ENCODE results near the gene SSTR3. TPM values are rescaled to one million over a fixed set of nuclear protein-coding genes. Genes with fewer than 3 reads are reported as not detected.

SSTR3 gene
- total RNA-seq, 2 experiments from 2014 or later, result 0.25 to 0.30 TPM

- peaks cover 15% of the 10 kb centered on the region; the same call in 1 of the 2 replicates for H3K9me3 ChIP-seq (ENCODE audit: low read length)
- no peaks in the 10 kb centered on the region for H4K20me1 ChIP-seq (ENCODE audit: insufficient read depth, low read length)
- no peaks in the 10 kb centered on the region for H3K36me3 ChIP-seq (ENCODE audit: insufficient read depth, low read length)
- H3K4me2 ChIP-seq (ENCODE audit: low read length), result no peak overlapping the region
- CTCF ChIA-PET (ENCODE audit: unreplicated experiment), result no interaction called here
- DNase-seq (ENCODE audit: low spot score), result no peak
- H2AFZ ChIP-seq (ENCODE audit: low read length), result no peak overlapping the region
- POLR2A ChIA-PET, result no interaction called here
- BruUV-seq (replicated peaks), result no TSS peak
- no peak overlapping the region for H3K4me3 ChIP-seq (ENCODE audit: low read depth, low read length, poor library complexity, severe bottlenecking)
- H3K27ac ChIP-seq (ENCODE audit: low read depth, low read length, poor library complexity, severe bottlenecking), result no peak overlapping the region
- peaks cover 3% of the 10 kb centered on the region for H3K4me1 ChIP-seq (ENCODE audit: insufficient read depth, low read length, poor library complexity, severe bottlenecking)
- intact Hi-C loops (cut with micrococcal nuclease; ENCODE audit: unreplicated experiment), result no loop called here
- no peaks in the 10 kb centered on the region for H3K9me2 ChIP-seq (ENCODE audit: insufficient read depth, low read length)
- no peaks in the 10 kb centered on the region for H3K79me2 ChIP-seq (ENCODE audit: insufficient read depth, low read depth, low read length)
- TF ChIP-seq EZH2phosphoT487 (IDR thresholded peaks at IDR 0.05; ENCODE audit: borderline replicate concordance, low read depth, low read length), result no peak
- TF ChIP-seq CTCF (conservative IDR thresholded peaks at IDR 0.05; ENCODE audit: low read length), result no peak
Measured at GRCh38 chr22:37160027-37160426, 52.2 kb downstream of the SSTR3 start.

GRCh38 chr22:37158963-37159290 is 53.4 kb downstream of the SSTR3 start:
- BruUV-seq (replicated peaks), result no TSS peak
- ChIA-PET POLR2A (no interaction called here), CTCF (ENCODE audit: unreplicated experiment) (no interaction called here)
- H3K4me1 ChIP-seq (ENCODE audit: insufficient read depth, low read length, poor library complexity, severe bottlenecking), result peaks cover under 1% of the 10 kb centered on the region
- no peak for TF ChIP-seq EZH2phosphoT487 (IDR thresholded peaks at IDR 0.05; ENCODE audit: borderline replicate concordance, low read depth, low read length)
- no peak for TF ChIP-seq CTCF (conservative IDR thresholded peaks at IDR 0.05; ENCODE audit: low read length)
- intact Hi-C loops (cut with micrococcal nuclease; ENCODE audit: unreplicated experiment), result no loop called here
- H3K79me2 ChIP-seq (ENCODE audit: insufficient read depth, low read depth, low read length), result no peaks in the 10 kb centered on the region
- H4K20me1 ChIP-seq (ENCODE audit: insufficient read depth, low read length), result no peaks in the 10 kb centered on the region
- H3K4me2 ChIP-seq (ENCODE audit: low read length), result no peak overlapping the region
- H3K27ac ChIP-seq (ENCODE audit: low read depth, low read length, poor library complexity, severe bottlenecking), result no peak overlapping the region
- H3K36me3 ChIP-seq (ENCODE audit: insufficient read depth, low read length), result no peaks in the 10 kb centered on the region
- H3K4me3 ChIP-seq (ENCODE audit: low read depth, low read length, poor library complexity, severe bottlenecking), result no peak overlapping the region
- no peaks in the 10 kb centered on the region for H3K9me2 ChIP-seq (ENCODE audit: insufficient read depth, low read length)
- no peak for DNase-seq (ENCODE audit: low spot score)
- no peak overlapping the region for H2AFZ ChIP-seq (ENCODE audit: low read length)
- peaks cover 15% of the 10 kb centered on the region; the same call in 1 of the 2 replicates for H3K9me3 ChIP-seq (ENCODE audit: low read length)

- no peak for DNase-seq (ENCODE audit: low spot score)
- Histone ChIP-seq H3K9me2 (ENCODE audit: insufficient read depth, low read length) (no peaks in the 10 kb centered on the region), H3K4me1 (ENCODE audit: insufficient read depth, low read length, poor library complexity, severe bottlenecking) (no peaks in the 10 kb centered on the region), H3K36me3 (ENCODE audit: insufficient read depth, low read length) (no peaks in the 10 kb centered on the region), H3K9me3 (ENCODE audit: low read length) (peaks cover 15% of the 10 kb centered on the region; the same call in 1 of the 2 replicates), H3K4me3 (ENCODE audit: low read depth, low read length, poor library complexity, severe bottlenecking) (no peak overlapping the region), H2AFZ (ENCODE audit: low read length) (no peak overlapping the region), H3K27ac (ENCODE audit: low read depth, low read length, poor library complexity, severe bottlenecking) (no peak overlapping the region), H3K4me2 (ENCODE audit: low read length) (no peak overlapping the region), H3K79me2 (ENCODE audit: insufficient read depth, low read depth, low read length) (no peaks in the 10 kb centered on the region), H4K20me1 (ENCODE audit: insufficient read depth, low read length) (no peaks in the 10 kb centered on the region)
- BruUV-seq (replicated peaks), result no TSS peak
- no peak for TF ChIP-seq CTCF (conservative IDR thresholded peaks at IDR 0.05; ENCODE audit: low read length)
- no peak for TF ChIP-seq EZH2phosphoT487 (IDR thresholded peaks at IDR 0.05; ENCODE audit: borderline replicate concordance, low read depth, low read length)
- ChIA-PET POLR2A (no interaction called here), CTCF (ENCODE audit: unreplicated experiment) (interaction anchor here (0.6 kb wide), 1 partner anchor 44 kb away, joined by 3 read pairs; no protein-coding TSS in a partner anchor)
- intact Hi-C loops (cut with micrococcal nuclease; ENCODE audit: unreplicated experiment), result no loop called here
Measured at GRCh38 chr22:37157516-37158285, 54.6 kb downstream of the SSTR3 start.

Data from OCI-LY7 (cell line).